Hematopoietic multipotent progenitor cell treated with erythropoietin and hydrocortisone succinate and interleukin-3 and kit ligand, for 6 days (in vitro differentiated cells): ENCODE data around the gene ZNF518B.

ENCODE experiments used
- DNase-seq: peaks from one replicate; pipeline ENCODE4 v3.0.0-alpha.2; 2015

The ZNF518B gene

GRCh38 chr4:10457255-10457801, at the start of gene ZNF518B:
Gene ZNF518B (minus strand): TSS chr4:10457426. CDS start chr4:10446328, 11,098 bp downstream.
- peak; percentile 81 for DNase-seq

GRCh38 chr4:10506077-10506476, 48.9 kb upstream of the ZNF518B start:
- peak; percentile 10 for DNase-seq

- DNase-seq: no peak
Measured at GRCh38 chr4:10504570-10505179, 47.4 kb upstream of the ZNF518B start.

- no peak for DNase-seq
Measured at GRCh38 chr4:10502717-10503116, 45.5 kb upstream of the ZNF518B start.

GRCh38 chr4:10500776-10501175, 43.5 kb upstream of the ZNF518B start:
- no peak for DNase-seq

GRCh38 chr4:10496200-10496599, 39.0 kb upstream of the ZNF518B start:
- DNase-seq: no peak

- DNase-seq: no peak
Measured at GRCh38 chr4:10495651-10496050, 38.4 kb upstream of the ZNF518B start.

GRCh38 chr4:10492464-10492863, 35.2 kb upstream of the ZNF518B start:
- no peak for DNase-seq

- DNase-seq: peak; percentile 37
Measured at GRCh38 chr4:10491401-10491800, 34.2 kb upstream of the ZNF518B start.

GRCh38 chr4:10490996-10491395, 33.8 kb upstream of the ZNF518B start:
- no peak for DNase-seq

- DNase-seq: no peak
Measured at GRCh38 chr4:10482913-10483312, 25.7 kb upstream of the ZNF518B start.

GRCh38 chr4:10480616-10481015, 23.4 kb upstream of the ZNF518B start:
- DNase-seq: no peak

- no peak for DNase-seq
Measured at GRCh38 chr4:10478621-10479020, 21.4 kb upstream of the ZNF518B start.

- DNase-seq: no peak
Measured at GRCh38 chr4:10470505-10470904, 13.3 kb upstream of the ZNF518B start.

GRCh38 chr4:10466161-10466560, 8.9 kb upstream of the ZNF518B start:
- no peak for DNase-seq

- no peak for DNase-seq
Measured at GRCh38 chr4:10462876-10463275, 5.7 kb upstream of the ZNF518B start.

GRCh38 chr4:10461850-10462400, 4.7 kb upstream of the ZNF518B start:
- peak; percentile 8 for DNase-seq

GRCh38 chr4:10461091-10461849, 4.0 kb upstream of the ZNF518B start:
- DNase-seq: peak; percentile 87

GRCh38 chr4:10460313-10461047, 3.3 kb upstream of the ZNF518B start:
- DNase-seq: peak; percentile 15

- DNase-seq: no peak
Measured at GRCh38 chr4:10459305-10459704, 2.1 kb upstream of the ZNF518B start.

GRCh38 chr4:10458177-10458576, 951 bp upstream of the ZNF518B start:
- no peak for DNase-seq

- DNase-seq: peak; percentile 78
Measured at GRCh38 chr4:10456595-10457254, 501 bp downstream of the ZNF518B start.

GRCh38 chr4:10456260-10456594, 999 bp downstream of the ZNF518B start:
- DNase-seq: peak; percentile 46
